HepG2 (cell line): Measurements from ENCODE around the gene SLC27A1. TPM values are rescaled to one million over a fixed set of nuclear protein-coding genes. Genes with fewer than 3 reads are reported as not detected.

Experiments
- ATAC-seq: fragments of 200-7000 bp; cut with Tn5 transposase; 3 replicates; pipeline ENCODE4 v1.9.1; 2020; ENCODE audit warnings: mild to moderate bottlenecking, moderate library complexity
- BruUV-seq: library from RNA; stranded (reverse); fragments of 400-500 nt; replicated peaks from 2 replicates; lab custom pipeline; 2021; lab: Mats Ljungman, UMichigan
- CTCF ChIA-PET: fragments of 300-600 bp; formaldehyde crosslinking; extraction: SDS; loops from one replicate; lab custom pipeline; 2021; ENCODE audit warnings: low total read pairs, inconsistent platforms, low intra/inter-chr PET ratio; lab: Yijun Ruan, JAX
- POLR2A ChIA-PET: fragments of 350-600 bp; sonication (Branson Sonifier 250); formaldehyde crosslinking; loops from one replicate; lab custom pipeline; 2020; ENCODE audit warnings: antibody characterized with exemption, inconsistent platforms; lab: Yijun Ruan, JAX
- DNase-seq: peaks from one replicate; pipeline ENCODE4 v3.0.0-alpha.2; 2015; ENCODE audit warnings: low spot score
- FAIRE-seq: peaks from 3 replicates; lab custom pipeline; 2011; peaks lifted over from hg19 to GRCh38; lab: Jason Lieb, UNC
- H2AFZ ChIP-seq: one replicate; pipeline ENCODE4 v1.6.1; 2011; ENCODE audit warnings: low read length, inconsistent platforms
- H3K27ac ChIP-seq: fragments of 300-600 bp; 3 replicates; pipeline ENCODE4 v1.8.0; 2011; ENCODE audit warnings: mixed run types, mild to moderate bottlenecking, mixed read lengths, low read length, inconsistent platforms; ENCODE audit not compliant: insufficient read depth; ENCODE audit errors: extremely low read length
- H3K27me3 ChIP-seq, 2 experiments: fragments of 200-600 bp in 1 of 2; 2 replicates in 1 of 2; 3 replicates in 1 of 2; pipeline versions ENCODE4 v1.6.0 to v1.8.0; 2011; ENCODE audit warnings: low read length in 2 of 2, mild to moderate bottlenecking in 2 of 2, moderate library complexity in 2 of 2, inconsistent platforms in 1 of 2; ENCODE audit not compliant: insufficient read depth in 2 of 2, control insufficient read depth in 1 of 2
- H3K36me3 ChIP-seq, 2 experiments: fragments of 200-600 bp in 1 of 2; replicated peaks in 1 of 2; 2 replicates in 1 of 2; 3 replicates in 1 of 2; pipeline versions ENCODE4 v1.5.1 to v1.8.0; 2011; ENCODE audit warnings: low read length in 2 of 2, inconsistent platforms in 1 of 2; ENCODE audit not compliant: insufficient read depth in 2 of 2, control insufficient read depth in 1 of 2
- H3K4me1 ChIP-seq: 2 replicates; pipeline ENCODE4 v1.5.1; 2012; ENCODE audit warnings: low read length, inconsistent platforms; ENCODE audit not compliant: insufficient read depth
- H3K4me2 ChIP-seq: 2 replicates; pipeline ENCODE4 v1.6.0; 2011; ENCODE audit warnings: low read depth, low read length, inconsistent platforms
- H3K4me3 ChIP-seq, 3 experiments: fragments of 200-600 bp in 1 of 3; sonication (generic), shearing (Covaris generic) in 1 of 3; replicated peaks in 1 of 3; 2 replicates each; pipeline ENCODE4 v1.5.1; 2011 to 2016; ENCODE audit warnings: low read length in 3 of 3, inconsistent platforms in 2 of 3, low read depth in 2 of 3, mild to moderate bottlenecking in 2 of 3, control low read depth in 1 of 3, mixed read lengths in 1 of 3; ENCODE audit not compliant: insufficient read depth in 1 of 3
- H3K79me2 ChIP-seq: one replicate; pipeline ENCODE4 v1.6.1; 2011; ENCODE audit warnings: low read length, inconsistent platforms; ENCODE audit not compliant: insufficient read depth
- H3K9ac ChIP-seq: 2 replicates; pipeline ENCODE4 v1.6.0; 2011; ENCODE audit warnings: mild to moderate bottlenecking, low read depth, low read length, inconsistent platforms; ENCODE audit not compliant: insufficient read depth
- H3K9me3 ChIP-seq: 2 replicates; pipeline ENCODE4 v1.5.1; 2012; ENCODE audit warnings: mild to moderate bottlenecking, low read length
- H4K20me1 ChIP-seq: 2 replicates; pipeline ENCODE4 v1.6.0; 2011; ENCODE audit warnings: inconsistent platforms, mild to moderate bottlenecking, low read length, moderate library complexity; ENCODE audit not compliant: insufficient read depth
- AGO1 ChIP-seq: fragments of 200-400 bp; formaldehyde crosslinking; IDR thresholded peaks from 2 replicates; pipeline ENCODE4 v1.6.1; 2017; ENCODE audit warnings: mild to moderate bottlenecking, low read depth, low read length, moderate library complexity; ENCODE audit not compliant: poor library complexity, severe bottlenecking
- AGO2 ChIP-seq: fragments of 200-400 bp; formaldehyde crosslinking; optimal IDR thresholded peaks from 2 replicates; pipeline ENCODE3; 2017; ENCODE audit warnings: mild to moderate bottlenecking, low read depth, low read length, moderate library complexity
- BRF2 ChIP-seq: sonication (generic); formaldehyde crosslinking; IDR thresholded peaks from 2 replicates; pipeline ENCODE4 v1.8.1; 2022; ENCODE audit warnings: mild to moderate bottlenecking, missing genetic modification reagents
- HOMEZ ChIP-seq: IDR thresholded peaks from 2 replicates; pipeline ENCODE4 v1.6.1; 2016; ENCODE audit warnings: low read depth
- HOXA3 ChIP-seq: sonication (generic); formaldehyde crosslinking; IDR thresholded peaks from 2 replicates; pipeline ENCODE4 v1.5.0; 2020; ENCODE audit warnings: missing genetic modification reagents
- IRF1 ChIP-seq: sonication (generic); formaldehyde crosslinking; IDR thresholded peaks from 2 replicates; pipeline ENCODE4 v1.4.0; 2020; ENCODE audit warnings: low read depth, mild to moderate bottlenecking, missing genetic modification reagents
- MXD4 ChIP-seq: IDR thresholded peaks from 2 replicates; pipeline ENCODE4 v1.6.1; 2016; ENCODE audit warnings: mild to moderate bottlenecking, missing biosample characterization, missing genetic modification reagents
- NONO ChIP-seq, 2 experiments: fragments of 450-650 bp in 1 of 2; sonication (generic) in 1 of 2; formaldehyde crosslinking in 1 of 2; IDR thresholded peaks in 1 of 2; conservative IDR thresholded peaks in 1 of 2; 2 replicates each; pipeline versions ENCODE4 v1.6.1 to v1.8.0; 2017 to 2022; ENCODE audit warnings: mild to moderate bottlenecking in 1 of 2, missing genetic modification reagents in 1 of 2, moderate library complexity in 1 of 2
- ZBTB7A ChIP-seq: sonication (generic); formaldehyde crosslinking; IDR thresholded peaks from 2 replicates; pipeline ENCODE4 v1.8.0; 2022; ENCODE audit warnings: mild to moderate bottlenecking, missing genetic modification reagents
- ZNF30 ChIP-seq: sonication (generic); formaldehyde crosslinking; IDR thresholded peaks from 2 replicates; pipeline ENCODE4 v1.5.0; 2020; ENCODE audit warnings: mild to moderate bottlenecking, missing genetic modification reagents
- ZNF629 ChIP-seq: sonication (generic); formaldehyde crosslinking; conservative IDR thresholded peaks from 2 replicates; pipeline ENCODE4 v1.5.0; 2020; ENCODE audit warnings: missing genetic modification reagents
- ZNF670 ChIP-seq: sonication (generic); formaldehyde crosslinking; IDR thresholded peaks from 2 replicates; pipeline ENCODE4 v1.8.0; 2022; ENCODE audit warnings: mild to moderate bottlenecking, missing genetic modification reagents, borderline replicate concordance
- ZNF674 ChIP-seq: sonication (generic); formaldehyde crosslinking; IDR thresholded peaks from 2 replicates; pipeline ENCODE4 v1.5.0; 2020; ENCODE audit warnings: low read depth, mild to moderate bottlenecking, missing genetic modification reagents
- ZSCAN20 ChIP-seq: sonication (generic); formaldehyde crosslinking; IDR thresholded peaks from 2 replicates; pipeline ENCODE4 v1.4.0; 2020; ENCODE audit warnings: missing genetic modification reagents, mild to moderate bottlenecking, borderline replicate concordance
- ZSCAN22 ChIP-seq: sonication (generic); formaldehyde crosslinking; IDR thresholded peaks from 2 replicates; pipeline ENCODE4 v1.4.0; 2020; ENCODE audit warnings: mild to moderate bottlenecking, missing genetic modification reagents
- WGBS: methylation state at CpG from one replicate; pipeline ENCODE4 v1.1.6; 2017; ENCODE audit warnings: low lambda C conversion rate; 5-methylcytosine and 5-hydroxymethylcytosine counted together
- in situ Hi-C: cut with HindIII; loops from 2 replicates; pipeline ENCODE4 v1.10.0; 2017; ENCODE audit warnings: low pct_unique_long_range_greater_than_20kb; ENCODE audit not compliant: extremely low pct_ligation_motif_present
- intact Hi-C: fragments of 100-400 bp; cut with micrococcal nuclease; formaldehyde crosslinking; loops from one replicate; pipeline ENCODE4 v1.10.0; 2022; ENCODE audit not compliant: unreplicated experiment
- polyA plus RNA-seq, 8 experiments: library from polyadenylated mRNA; depleted of rRNA in 3 of 8; stranded (reverse) in 7 of 8; unstranded in 1 of 8; fragments of >200 nt; fragmentation: Illumina TruSeq in 4 of 8; extraction: Trizol in 4 of 8; gene quantifications; 2 replicates each; pipeline versions ENCODE4 v1.2.1 to v1.2.3, GENCODE V29; 2011 to 2016; ENCODE audit warnings: low read depth in 4 of 8, missing spikeins in 1 of 8, mixed read lengths in 1 of 8; ENCODE audit not compliant: insufficient read depth in 1 of 8
- total RNA-seq, 5 experiments: library from RNA; depleted of rRNA; stranded (reverse); fragments of >200 nt; fragmentation: Illumina TruSeq; extraction: Trizol; gene quantifications; 2 replicates each; pipeline ENCODE4 v1.2.3, GENCODE V29; 2016; ENCODE audit warnings: low read depth in 1 of 5
- TF ChIP-seq, protein P1 (sequence below): sonication (generic); formaldehyde crosslinking; IDR thresholded peaks from 2 replicates; pipeline ENCODE4 v1.8.0; 2022; ENCODE audit warnings: mild to moderate bottlenecking, missing genetic modification reagents, moderate library complexity
- TF ChIP-seq, protein P2 (sequence below): sonication (generic); formaldehyde crosslinking; IDR thresholded peaks from 2 replicates; pipeline ENCODE4 v1.4.0; 2020; ENCODE audit warnings: missing genetic modification reagents, mild to moderate bottlenecking, borderline replicate concordance

The SLC27A1 gene
- total and polyA plus RNA-seq, 2 of the 13 experiments (the other 11 are each of a cell fraction or from before 2014, with no cell fraction given) = 4.1 to 8.8 TPM

DNA sequence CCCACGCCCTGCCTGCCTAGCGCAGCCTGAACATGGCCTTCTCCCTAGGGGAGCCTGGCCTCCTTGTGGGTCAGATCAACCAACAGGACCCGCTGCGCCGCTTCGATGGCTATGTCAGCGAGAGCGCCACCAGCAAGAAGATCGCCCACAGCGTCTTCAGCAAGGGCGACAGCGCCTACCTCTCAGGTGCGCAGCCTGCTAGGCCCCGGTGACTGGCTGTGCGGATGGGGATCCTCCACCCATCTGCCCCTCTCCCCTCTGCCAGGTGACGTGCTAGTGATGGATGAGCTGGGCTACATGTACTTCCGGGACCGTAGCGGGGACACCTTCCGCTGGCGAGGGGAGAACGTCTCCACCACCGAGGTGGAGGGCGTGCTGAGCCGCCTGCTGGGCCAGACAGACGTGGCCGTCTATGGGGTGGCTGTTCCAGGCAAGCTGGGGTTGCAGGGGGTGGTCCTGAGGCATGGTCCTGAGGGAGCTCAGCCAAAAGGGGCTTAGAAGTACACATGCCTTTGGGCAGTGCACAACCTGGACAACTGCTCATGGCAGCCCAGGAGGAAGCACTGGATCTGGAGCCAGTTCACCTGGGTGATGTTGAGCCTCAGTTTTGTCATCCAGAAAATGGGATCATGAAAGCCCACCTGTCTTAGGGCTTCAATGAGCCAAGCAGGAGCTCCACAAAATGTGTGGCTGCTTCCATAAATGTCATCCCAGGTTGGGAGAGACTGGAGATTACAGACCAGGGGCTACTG lies 30.3 kb downstream of the SLC27A1 start:
- CTCF ChIA-PET = no interaction called here
- Histone ChIP-seq H3K4me1 (peaks cover 40% of the 10 kb centered on the region), H3K9me3 (no peaks in the 10 kb centered on the region), H3K4me3 (no peak overlapping the region), H3K27ac (peak overlapping the region; percentile 55), H4K20me1 (no peaks in the 10 kb centered on the region), H3K4me2 (no peak overlapping the region), H3K27me3 (no peaks in the 10 kb centered on the region), H3K9ac (no peak overlapping the region; the same call in 1 of the 2 replicates), H2AFZ (no peak overlapping the region), H3K36me3 (0 out of 5 replicates have a peak, but pooled peaks cover 0 to 2% of the 10 kb centered on the region in 2 experiments), H3K79me2 (no peaks in the 10 kb centered on the region)
- BruUV-seq = no TSS peak
- POLR2A ChIA-PET = interaction anchor here (0.6 to 3.6 kb wide), 5 partner anchors 9 to 105 kb away, joined by 3 to 45 read pairs (median 4); partner anchors contain the start of genes BST2, MVB12A and PGLS
- in situ Hi-C loops (no loop called here), intact Hi-C loops (no loop called here)
- no peak for FAIRE-seq
- no peak for DNase-seq
- no peak for ATAC-seq
- WGBS = 93% methylated on average over 6 of the region's 27 CpGs
- TF ChIP-seq ZNF30 (CRISPR knock-in tag) = no peak
- no peak for TF ChIP-seq ZSCAN22
- TF ChIP-seq MXD4 = no peak
- TF ChIP-seq ZNF674 (CRISPR knock-in tag) = no peak
- no peak for TF ChIP-seq ZSCAN20 (CRISPR knock-in tag)
- no peak for TF ChIP-seq ZNF670 (CRISPR knock-in tag)
- TF ChIP-seq AGO2 = peak; percentile 85
- no peak for TF ChIP-seq IRF1 (CRISPR knock-in tag)
- no peak for TF ChIP-seq ZBTB7A (CRISPR knock-in tag)
- peak; percentile 27 for TF ChIP-seq AGO1
- peak; percentile 96 for TF ChIP-seq ZNF629
- TF ChIP-seq, protein P1, sequence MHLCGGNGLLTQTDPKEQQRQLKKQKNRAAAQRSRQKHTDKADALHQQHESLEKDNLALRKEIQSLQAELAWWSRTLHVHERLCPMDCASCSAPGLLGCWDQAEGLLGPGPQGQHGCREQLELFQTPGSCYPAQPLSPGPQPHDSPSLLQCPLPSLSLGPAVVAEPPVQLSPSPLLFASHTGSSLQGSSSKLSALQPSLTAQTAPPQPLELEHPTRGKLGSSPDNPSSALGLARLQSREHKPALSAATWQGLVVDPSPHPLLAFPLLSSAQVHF (CRISPR knock-in tag) = no peak
- TF ChIP-seq NONO (IDR thresholded peaks at IDR 0.05) = no peak
- 0 out of 2 replicates have a peak, but pooled peaks have one; percentile 44 for TF ChIP-seq NONO (CRISPR knock-in tag; conservative IDR thresholded peaks at IDR 0.05)
- TF ChIP-seq HOMEZ (CRISPR knock-in tag) = no peak
- no peak for TF ChIP-seq BRF2 (CRISPR knock-in tag)
- TF ChIP-seq HOXA3 = no peak
- TF ChIP-seq, protein P2, sequence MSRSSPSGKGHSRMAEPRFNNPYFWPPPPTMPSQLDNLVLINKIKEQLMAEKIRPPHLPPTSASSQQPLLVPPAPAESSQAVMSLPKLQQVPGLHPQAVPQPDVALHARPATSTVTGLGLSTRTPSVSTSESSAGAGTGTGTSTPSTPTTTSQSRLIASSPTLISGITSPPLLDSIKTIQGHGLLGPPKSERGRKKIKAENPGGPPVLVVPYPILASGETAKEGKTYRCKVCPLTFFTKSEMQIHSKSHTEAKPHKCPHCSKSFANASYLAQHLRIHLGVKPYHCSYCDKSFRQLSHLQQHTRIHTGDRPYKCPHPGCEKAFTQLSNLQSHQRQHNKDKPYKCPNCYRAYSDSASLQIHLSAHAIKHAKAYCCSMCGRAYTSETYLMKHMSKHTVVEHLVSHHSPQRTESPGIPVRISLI (CRISPR knock-in tag) = no peak
